GM12872 (cell line): ENCODE data around the gene IGF2R.

Experiments used
- TF ChIP-seq, protein P1 (sequence below): IDR thresholded peaks from 3 replicates; pipeline ENCODE4 v1.5.1; 2011; ENCODE audit warnings: low read depth, mild to moderate bottlenecking, low read length, moderate library complexity; ENCODE audit not compliant: insufficient read depth

IGF2R gene

DNA sequence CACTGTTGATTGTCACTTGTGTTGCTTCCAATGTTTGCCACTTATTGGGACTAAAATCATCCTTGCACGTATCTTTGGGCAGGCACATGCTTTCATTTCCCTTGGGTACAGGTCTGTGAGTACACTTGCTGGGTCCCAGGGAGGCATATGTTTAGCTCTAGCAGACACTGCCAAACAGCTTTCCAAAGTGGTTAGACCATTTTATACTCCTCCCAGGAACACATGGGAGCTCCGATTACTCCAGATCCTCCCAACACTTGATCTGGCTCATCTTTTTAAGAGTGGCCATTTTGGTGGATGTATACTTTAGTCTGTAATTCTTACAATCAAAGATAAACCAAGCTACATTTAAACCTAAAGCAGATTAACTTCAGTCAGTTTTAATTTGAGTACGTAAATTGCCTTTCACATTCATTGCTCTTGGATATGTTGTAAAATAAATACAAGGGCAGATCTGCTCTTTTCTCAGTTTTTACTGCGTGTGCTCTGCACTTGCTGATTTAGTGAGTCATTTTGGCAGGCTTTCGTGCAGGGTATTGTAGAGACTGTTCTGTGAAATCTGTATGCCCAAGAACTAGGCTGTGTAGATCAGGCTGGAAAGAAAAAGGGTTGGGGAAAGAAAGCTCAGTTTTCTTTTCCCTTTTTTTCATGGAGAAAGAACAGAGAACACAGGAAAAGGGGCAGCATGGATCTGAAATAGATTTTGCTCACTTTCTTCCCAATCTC is 172.3 kb downstream of the IGF2R start:
- TF ChIP-seq, protein P1, sequence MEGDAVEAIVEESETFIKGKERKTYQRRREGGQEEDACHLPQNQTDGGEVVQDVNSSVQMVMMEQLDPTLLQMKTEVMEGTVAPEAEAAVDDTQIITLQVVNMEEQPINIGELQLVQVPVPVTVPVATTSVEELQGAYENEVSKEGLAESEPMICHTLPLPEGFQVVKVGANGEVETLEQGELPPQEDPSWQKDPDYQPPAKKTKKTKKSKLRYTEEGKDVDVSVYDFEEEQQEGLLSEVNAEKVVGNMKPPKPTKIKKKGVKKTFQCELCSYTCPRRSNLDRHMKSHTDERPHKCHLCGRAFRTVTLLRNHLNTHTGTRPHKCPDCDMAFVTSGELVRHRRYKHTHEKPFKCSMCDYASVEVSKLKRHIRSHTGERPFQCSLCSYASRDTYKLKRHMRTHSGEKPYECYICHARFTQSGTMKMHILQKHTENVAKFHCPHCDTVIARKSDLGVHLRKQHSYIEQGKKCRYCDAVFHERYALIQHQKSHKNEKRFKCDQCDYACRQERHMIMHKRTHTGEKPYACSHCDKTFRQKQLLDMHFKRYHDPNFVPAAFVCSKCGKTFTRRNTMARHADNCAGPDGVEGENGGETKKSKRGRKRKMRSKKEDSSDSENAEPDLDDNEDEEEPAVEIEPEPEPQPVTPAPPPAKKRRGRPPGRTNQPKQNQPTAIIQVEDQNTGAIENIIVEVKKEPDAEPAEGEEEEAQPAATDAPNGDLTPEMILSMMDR: no peak

DNA sequence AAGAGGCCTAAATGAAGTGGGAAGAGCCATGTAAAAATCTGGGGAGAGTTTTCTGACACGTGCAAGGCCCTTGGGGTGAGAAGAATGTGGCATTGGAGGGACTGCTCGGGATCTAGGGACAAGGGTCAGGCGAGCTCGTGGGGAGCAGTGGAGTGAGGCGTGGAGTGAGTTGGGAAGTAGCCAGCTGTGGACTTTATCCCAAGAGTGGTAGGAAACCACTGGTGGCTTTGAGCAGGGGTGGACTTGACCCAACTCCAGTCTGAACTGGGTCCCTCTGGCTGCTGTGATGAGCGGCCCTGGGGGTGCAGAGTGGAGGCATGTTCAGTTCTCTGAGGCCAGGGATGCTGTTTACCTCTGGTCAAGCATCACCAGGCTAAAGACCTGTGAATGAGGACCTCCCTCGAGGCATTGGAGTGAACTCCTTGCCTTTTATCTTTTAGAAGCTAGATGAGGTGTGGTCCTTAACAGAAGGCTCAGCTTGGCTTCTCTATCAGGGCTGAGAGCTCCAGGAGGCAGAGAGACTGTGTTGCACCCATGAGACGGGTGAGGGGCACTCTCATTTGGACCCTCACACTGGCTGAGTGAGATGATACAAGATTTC is 173.3 kb downstream of the IGF2R start:
- TF ChIP-seq, protein P1: no peak

DNA sequence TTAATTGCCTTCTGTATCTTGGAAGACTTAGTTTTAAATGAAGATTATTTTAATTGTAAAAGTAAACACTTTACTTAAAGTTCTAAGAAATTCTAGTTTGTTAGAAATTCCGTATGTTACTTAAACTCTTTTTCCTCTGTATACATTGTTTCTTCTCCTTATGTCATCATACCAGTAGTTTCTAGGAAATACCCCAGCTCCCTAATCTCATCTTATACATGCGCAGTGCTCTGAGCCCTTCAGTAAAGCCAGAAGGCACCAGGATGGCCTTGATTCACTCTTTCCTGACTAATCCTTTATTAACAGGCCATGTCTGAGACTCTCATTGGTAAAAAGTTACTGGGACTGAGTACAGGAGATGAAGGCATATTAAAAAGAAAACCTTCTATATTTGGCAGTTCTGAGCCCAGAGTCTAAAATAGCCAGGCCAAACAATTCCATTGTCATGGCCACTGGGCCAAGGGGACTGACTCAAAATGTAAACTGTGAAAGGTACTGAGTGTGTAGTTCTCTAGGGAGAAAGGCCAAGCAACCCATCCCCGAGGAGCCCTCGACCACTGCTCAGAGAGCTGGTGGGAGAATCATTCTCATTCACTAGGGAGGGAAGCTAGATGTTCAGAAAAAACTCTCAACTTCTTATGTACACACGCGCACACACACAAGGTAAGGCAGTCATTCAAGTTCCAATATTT is 177.7 kb downstream of the IGF2R start:
- TF ChIP-seq, protein P1: no peak

DNA sequence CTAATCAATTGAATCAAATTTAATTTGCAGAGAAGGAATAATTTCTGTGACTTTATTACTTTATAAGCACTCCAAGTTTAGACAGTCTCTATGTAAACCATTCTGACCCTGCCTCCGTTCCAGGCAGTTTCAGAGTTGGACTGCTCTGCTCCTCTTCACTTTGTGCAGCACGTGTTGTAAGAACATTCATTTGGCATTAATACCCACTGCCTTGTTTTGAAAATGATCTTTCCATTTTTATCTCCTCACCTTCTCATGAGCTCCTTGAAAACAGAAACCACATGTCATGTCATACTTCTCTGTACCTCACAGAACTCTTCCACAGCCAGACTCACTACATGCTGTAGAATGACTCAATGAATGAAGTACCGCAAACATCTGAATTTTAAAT is 178.3 kb downstream of the IGF2R start:
- TF ChIP-seq, protein P1: no peak

DNA sequence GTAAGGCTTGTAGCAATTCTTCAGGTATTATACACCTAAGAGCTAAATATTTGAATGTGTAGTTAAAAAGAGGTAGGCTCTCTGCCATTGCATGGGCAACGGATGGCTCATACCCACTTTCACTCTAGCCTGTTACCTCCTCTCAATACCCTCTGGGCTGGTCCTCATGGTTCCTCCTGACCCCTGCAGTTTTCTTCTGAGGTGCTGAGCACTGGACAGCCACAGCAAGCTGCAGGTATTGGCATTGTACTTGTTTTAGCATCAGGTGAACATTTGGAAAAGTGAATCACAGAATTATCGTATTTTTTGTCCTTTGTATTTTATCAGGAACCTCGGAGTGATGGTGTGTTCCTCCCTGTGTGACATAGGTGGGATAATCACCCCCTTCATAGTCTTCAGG is 185.6 kb downstream of the IGF2R start:
- TF ChIP-seq, protein P1: no peak

DNA sequence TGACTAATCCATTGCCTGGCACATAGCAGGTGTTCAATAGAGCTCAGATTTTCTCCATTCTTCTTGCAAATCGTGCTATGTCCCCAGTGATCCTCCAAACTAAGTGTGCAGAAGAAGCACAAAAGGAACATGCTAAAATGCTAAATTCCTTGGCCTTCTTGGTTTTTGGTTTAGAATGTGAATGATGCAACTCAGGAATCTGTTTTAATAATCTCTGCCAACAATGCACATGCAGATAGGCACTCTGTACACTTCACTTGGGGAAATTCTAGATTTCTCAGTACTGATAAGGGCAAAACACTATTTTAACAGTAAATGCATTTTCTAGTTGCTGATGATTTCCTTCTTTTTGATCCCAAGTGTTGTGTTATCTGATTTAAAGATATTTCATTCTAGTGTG is 188.0 kb downstream of the IGF2R start:
- TF ChIP-seq, protein P1: no peak

DNA sequence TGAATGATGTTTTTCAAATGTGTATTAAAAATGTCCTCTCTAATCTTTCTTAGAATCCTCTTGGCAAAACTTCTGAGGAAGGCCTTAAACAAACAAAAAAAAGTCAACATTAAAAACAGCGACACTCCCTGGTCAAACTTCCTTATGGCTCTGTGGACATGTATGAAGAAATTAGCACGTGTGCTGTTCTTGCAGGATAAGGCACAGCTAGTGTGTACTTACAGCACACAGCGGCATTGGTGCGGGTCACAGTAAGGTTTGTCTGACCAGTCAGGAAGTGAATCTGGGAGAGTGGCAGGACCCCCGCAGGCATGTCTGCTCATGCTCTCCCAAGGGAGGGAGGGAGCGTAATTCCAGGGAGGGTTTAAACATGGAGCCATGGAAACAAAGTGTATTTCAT is 191.6 kb downstream of the IGF2R start:
- TF ChIP-seq, protein P1: no peak
